ENCODE results near the gene HDGFL2.
A peak's percentile ranks its signal among the peaks of the same experiment; 100 is the strongest.

Gene HDGFL2

GRCh38 chr19:4439243-4439642 is 32.9 kb upstream of the HDGFL2 start:
- DNase-seq (ENCODE audit: low spot score in 2 of 2): no peak
- peaks cover 91% of the 10 kb centered on the region for H3K36me3 ChIP-seq (replicated peaks)
- H3K9me3 ChIP-seq: no peaks in the 10 kb centered on the region
- no peak overlapping the region for H3K4me3 ChIP-seq
- in situ Hi-C loops (cut with MboI; ENCODE audit: low sequenced_read_pairs): no loop called here
- H3K27me3 ChIP-seq (ENCODE audit: low read depth): no peaks in the 10 kb centered on the region
- H3K4me1 ChIP-seq: no peaks in the 10 kb centered on the region

- H3K27me3 ChIP-seq (ENCODE audit: low read depth): no peaks in the 10 kb centered on the region
- H3K4me1 ChIP-seq: no peaks in the 10 kb centered on the region
- no peaks in the 10 kb centered on the region for H3K9me3 ChIP-seq
- DNase-seq (ENCODE audit: low spot score in 2 of 2): no peak
- no peak overlapping the region for H3K4me3 ChIP-seq
- peaks cover 93% of the 10 kb centered on the region for H3K36me3 ChIP-seq (replicated peaks)
- in situ Hi-C loops (cut with MboI; ENCODE audit: low sequenced_read_pairs): no loop called here
Measured at GRCh38 chr19:4441994-4442818, 29.9 kb upstream of the HDGFL2 start.

DNA sequence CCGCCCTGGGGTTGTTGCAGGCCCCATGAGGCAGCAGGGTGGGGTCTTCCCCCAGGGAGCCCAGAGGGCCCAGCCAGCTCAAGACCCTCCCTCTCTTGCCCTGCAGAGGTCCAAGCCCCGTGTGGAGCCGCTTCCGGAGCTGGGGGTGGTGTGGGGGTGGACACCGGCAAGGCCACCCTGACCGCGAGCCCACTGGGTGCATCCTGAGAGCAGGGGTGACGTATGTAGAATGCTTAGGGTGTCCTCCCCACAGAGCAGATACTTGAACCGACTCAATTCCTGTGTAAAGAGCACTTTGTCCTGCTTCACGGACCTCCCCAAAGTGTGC is 29.3 kb upstream of the HDGFL2 start:
- no peak for DNase-seq (ENCODE audit: low spot score in 2 of 2)
- H3K4me3 ChIP-seq: no peak overlapping the region
- H3K36me3 ChIP-seq (replicated peaks): peaks cover 93% of the 10 kb centered on the region
- H3K9me3 ChIP-seq: no peaks in the 10 kb centered on the region
- H3K4me1 ChIP-seq: no peaks in the 10 kb centered on the region
- in situ Hi-C loops (cut with MboI; ENCODE audit: low sequenced_read_pairs): no loop called here
- no peaks in the 10 kb centered on the region for H3K27me3 ChIP-seq (ENCODE audit: low read depth)

DNA sequence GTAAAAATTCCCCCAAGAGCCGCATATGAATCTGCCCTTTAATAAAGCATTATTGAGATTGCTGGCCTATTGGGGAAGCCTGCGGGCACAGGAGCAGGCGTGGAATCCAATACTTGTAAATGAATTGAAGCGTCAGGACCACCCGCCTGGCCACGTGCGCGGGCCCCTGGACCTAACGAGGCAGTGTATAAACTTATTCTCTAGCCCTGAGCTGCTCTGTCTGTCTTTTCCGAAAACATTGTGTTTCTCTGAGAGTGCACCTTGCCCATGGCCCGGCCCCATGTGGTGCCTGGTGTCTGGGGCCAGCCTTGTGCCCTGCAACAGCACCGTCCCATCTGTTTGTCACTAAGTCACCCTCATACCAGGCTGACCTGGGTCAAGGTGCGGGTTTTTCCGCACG is 28.9 kb upstream of the HDGFL2 start:
- H3K4me3 ChIP-seq: no peak overlapping the region
- peaks cover 93% of the 10 kb centered on the region for H3K36me3 ChIP-seq (replicated peaks)
- no peak for DNase-seq (ENCODE audit: low spot score in 2 of 2)
- no peaks in the 10 kb centered on the region for H3K4me1 ChIP-seq
- H3K27me3 ChIP-seq (ENCODE audit: low read depth): no peaks in the 10 kb centered on the region
- in situ Hi-C loops (cut with MboI; ENCODE audit: low sequenced_read_pairs): no loop called here
- H3K9me3 ChIP-seq: no peaks in the 10 kb centered on the region

DNA sequence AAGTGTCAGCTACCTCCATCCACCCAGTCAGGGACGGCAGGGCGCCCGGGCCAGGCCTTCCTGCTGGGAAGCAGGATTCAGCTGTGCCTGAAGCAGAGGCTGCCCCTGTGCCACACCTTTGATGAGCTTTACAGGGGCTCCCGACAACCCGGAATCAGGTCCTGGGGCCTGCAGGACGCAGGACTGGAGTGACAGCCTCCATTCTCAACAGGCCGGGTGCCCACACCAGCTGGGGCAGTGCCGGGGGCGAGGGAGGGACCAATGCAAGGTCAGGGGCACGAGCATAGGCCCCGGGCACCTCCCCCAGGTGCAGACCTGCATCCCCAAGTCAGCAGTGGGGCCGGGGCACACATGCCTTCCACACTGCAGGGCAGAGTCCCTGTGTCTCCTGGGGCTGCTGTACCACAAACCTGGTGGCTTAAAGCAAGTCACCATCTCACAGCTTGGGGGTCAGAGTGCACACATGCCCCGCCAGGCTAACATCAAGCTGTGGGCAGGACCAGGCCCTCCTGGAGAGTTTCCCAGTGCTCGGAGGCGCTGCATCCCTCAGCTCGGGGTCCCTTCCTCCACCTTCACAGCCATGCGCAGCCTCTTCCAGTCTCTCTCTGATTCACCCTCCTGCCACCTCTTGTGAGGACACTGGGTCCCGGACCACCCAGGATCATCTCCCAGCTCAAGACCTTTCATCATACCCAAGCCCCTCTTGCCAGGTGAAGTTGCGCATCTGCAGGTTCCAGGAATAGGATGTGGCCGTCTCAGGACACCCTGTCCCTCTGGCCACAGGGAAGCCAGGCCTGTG is 27.9 kb upstream of the HDGFL2 start:
- no peak overlapping the region for H3K4me3 ChIP-seq
- no peaks in the 10 kb centered on the region for H3K4me1 ChIP-seq
- H3K9me3 ChIP-seq: no peaks in the 10 kb centered on the region
- in situ Hi-C loops (cut with MboI; ENCODE audit: low sequenced_read_pairs): no loop called here
- DNase-seq (ENCODE audit: low spot score in 2 of 2): no peak
- no peaks in the 10 kb centered on the region for H3K27me3 ChIP-seq (ENCODE audit: low read depth)
- peaks cover 91% of the 10 kb centered on the region for H3K36me3 ChIP-seq (replicated peaks)

DNA sequence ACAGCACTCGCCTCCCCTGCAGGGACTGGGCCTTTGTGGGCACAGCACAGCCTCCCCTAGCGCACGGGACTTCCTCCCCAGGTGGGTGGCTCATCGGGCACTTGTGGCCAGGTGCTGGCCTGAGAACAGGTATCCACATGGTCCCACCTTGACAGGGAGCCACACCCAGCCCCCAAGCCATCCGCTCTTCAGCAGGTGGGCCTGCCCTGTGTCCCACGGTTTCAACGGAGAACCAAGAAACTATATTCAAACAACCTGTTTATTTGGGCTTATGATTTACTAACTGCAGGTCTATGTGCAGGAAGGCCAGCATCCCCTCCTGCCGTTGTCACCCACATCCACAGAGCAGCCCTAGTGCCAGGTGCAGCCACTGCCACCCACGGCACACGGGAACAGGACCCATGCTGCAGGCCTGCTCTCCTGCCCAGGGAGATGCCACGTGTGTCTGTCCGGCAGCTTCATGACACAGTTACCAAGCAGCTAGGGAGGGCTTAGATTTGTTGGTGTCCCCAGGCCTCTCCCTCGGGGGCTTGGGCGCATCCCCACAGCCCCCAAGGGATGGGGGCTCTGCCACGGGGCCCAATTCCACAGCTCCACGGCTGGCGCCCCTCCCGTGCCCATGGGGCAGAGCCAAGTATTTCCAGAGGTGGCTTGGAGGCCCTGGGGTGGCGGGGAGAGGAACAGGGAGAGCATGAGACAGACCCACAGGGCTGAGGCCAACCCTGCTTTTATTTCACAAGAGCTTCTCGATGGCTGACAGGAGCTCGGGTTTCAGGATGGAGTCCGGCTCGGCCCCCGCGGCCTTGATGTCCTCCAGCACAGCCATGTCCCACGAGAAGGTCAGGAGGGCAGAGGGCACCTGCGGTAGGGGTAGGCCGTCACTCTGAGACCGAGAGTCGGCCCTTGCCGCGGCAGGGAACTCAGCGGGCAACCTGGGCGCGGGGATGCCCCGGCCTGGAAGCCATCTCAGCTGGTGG is 27.0 kb upstream of the HDGFL2 start:
- Histone ChIP-seq H3K36me3 (replicated peaks) (peaks cover 86% of the 10 kb centered on the region), H3K27me3 (ENCODE audit: low read depth) (no peaks in the 10 kb centered on the region), H3K4me3 (no peak overlapping the region), H3K9me3 (no peaks in the 10 kb centered on the region), H3K4me1 (no peaks in the 10 kb centered on the region)
- peak; percentile 25 to 55 for DNase-seq (ENCODE audit: low spot score in 2 of 2)
- in situ Hi-C loops (cut with MboI; ENCODE audit: low sequenced_read_pairs): no loop called here

GRCh38 chr19:4445963-4446703 is 26.0 kb upstream of the HDGFL2 start:
- H3K9me3 ChIP-seq: no peaks in the 10 kb centered on the region
- no peak overlapping the region for H3K4me3 ChIP-seq
- in situ Hi-C loops (cut with MboI; ENCODE audit: low sequenced_read_pairs): no loop called here
- H3K27me3 ChIP-seq (ENCODE audit: low read depth): no peaks in the 10 kb centered on the region
- H3K36me3 ChIP-seq (replicated peaks): peaks cover 81% of the 10 kb centered on the region
- no peaks in the 10 kb centered on the region for H3K4me1 ChIP-seq
- no peak for DNase-seq (ENCODE audit: low spot score in 2 of 2)

- DNase-seq (ENCODE audit: low spot score in 2 of 2): no peak
- Histone ChIP-seq H3K27me3 (ENCODE audit: low read depth) (no peaks in the 10 kb centered on the region), H3K36me3 (replicated peaks) (peaks cover 82% of the 10 kb centered on the region), H3K4me1 (no peaks in the 10 kb centered on the region), H3K4me3 (no peak overlapping the region), H3K9me3 (no peaks in the 10 kb centered on the region)
- in situ Hi-C loops (cut with MboI; ENCODE audit: low sequenced_read_pairs): no loop called here
Measured at GRCh38 chr19:4446704-4447200, 25.3 kb upstream of the HDGFL2 start.

DNA sequence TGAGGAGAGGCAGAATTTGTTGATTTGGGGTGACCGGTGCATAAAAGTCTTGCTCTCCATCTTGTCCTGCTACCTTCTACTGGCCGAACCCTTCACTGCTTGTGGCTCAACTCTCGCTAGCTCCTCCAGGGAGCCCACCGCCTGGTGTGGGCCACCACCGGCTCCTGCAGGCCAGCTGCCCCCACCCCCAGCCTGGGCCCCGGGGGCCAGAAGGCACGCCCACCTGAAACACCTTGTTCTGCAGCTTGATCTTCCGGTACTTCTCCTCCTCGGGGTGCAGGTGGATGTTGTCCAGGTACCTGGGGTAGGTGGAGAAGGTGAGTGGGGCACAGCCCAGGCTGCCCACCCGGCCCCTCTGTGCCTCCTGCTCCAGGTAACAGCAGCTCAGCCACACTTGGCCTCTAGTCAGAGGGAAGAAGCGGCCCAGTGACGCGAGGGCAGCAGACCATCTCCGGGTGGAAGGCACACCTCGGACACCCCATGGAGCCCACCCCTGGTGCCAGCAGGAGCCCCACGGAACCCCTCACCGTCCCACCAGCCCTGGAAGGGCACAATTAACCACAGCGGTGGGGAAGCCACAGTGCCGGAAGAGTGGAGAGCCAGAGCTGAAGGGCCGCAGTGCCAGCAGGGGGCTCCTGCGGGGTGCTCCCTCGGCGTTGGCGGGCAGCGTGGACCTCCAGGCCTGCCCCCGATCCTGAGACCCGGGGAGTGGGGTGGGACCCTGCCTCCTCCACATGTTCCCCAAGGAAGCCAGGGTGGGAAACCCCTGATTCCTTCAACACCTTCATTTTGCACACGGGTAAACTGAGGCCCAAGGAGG is 24.6 kb upstream of the HDGFL2 start:
- Histone ChIP-seq H3K4me1 (no peaks in the 10 kb centered on the region), H3K27me3 (ENCODE audit: low read depth) (no peaks in the 10 kb centered on the region), H3K9me3 (no peaks in the 10 kb centered on the region), H3K36me3 (replicated peaks) (peaks cover 79% of the 10 kb centered on the region), H3K4me3 (no peak overlapping the region)
- in situ Hi-C loops (cut with MboI; ENCODE audit: low sequenced_read_pairs): no loop called here
- no peak for DNase-seq (ENCODE audit: low spot score in 2 of 2)

- H3K27me3 ChIP-seq (ENCODE audit: low read depth): no peaks in the 10 kb centered on the region
- DNase-seq (ENCODE audit: low spot score in 2 of 2): no peak
- H3K36me3 ChIP-seq (replicated peaks): peaks cover 78% of the 10 kb centered on the region
- H3K4me3 ChIP-seq: no peak overlapping the region
- no peaks in the 10 kb centered on the region for H3K9me3 ChIP-seq
- no peaks in the 10 kb centered on the region for H3K4me1 ChIP-seq
- in situ Hi-C loops (cut with MboI; ENCODE audit: low sequenced_read_pairs): no loop called here
Measured at GRCh38 chr19:4448147-4448985, 23.7 kb upstream of the HDGFL2 start.

- Histone ChIP-seq H3K36me3 (replicated peaks) (peaks cover 72% of the 10 kb centered on the region), H3K4me3 (no peak overlapping the region), H3K27me3 (ENCODE audit: low read depth) (no peaks in the 10 kb centered on the region), H3K4me1 (no peaks in the 10 kb centered on the region), H3K9me3 (no peaks in the 10 kb centered on the region)
- DNase-seq (ENCODE audit: low spot score in 2 of 2): no peak
- in situ Hi-C loops (cut with MboI; ENCODE audit: low sequenced_read_pairs): no loop called here
Measured at GRCh38 chr19:4449022-4449638, 23.0 kb upstream of the HDGFL2 start.
